Endothelial cell of hepatic sinusoid (primary cell): ENCODE measurements around the gene COL16A1.

Experiments
- in situ Hi-C: cut with HindIII; loops from 2 replicates; pipeline ENCODE4 v1.10.0; 2017; ENCODE audit warnings: low sequenced_read_pairs

Gene COL16A1

GRCh38 chr1:31617218-31617915 is 86.5 kb downstream of the COL16A1 start, which contains the start of gene HCRTR1:
TSS of gene HCRTR1 (plus strand) at chr1:31617689. CDS start at chr1:31619193, 1,504 bp downstream.
- in situ Hi-C loops: no loop called here

GRCh38 chr1:31615939-31616338 is 87.9 kb downstream of the COL16A1 start:
- in situ Hi-C loops: no loop called here

GRCh38 chr1:31615414-31615813 is 88.4 kb downstream of the COL16A1 start:
- in situ Hi-C loops: no loop called here

- in situ Hi-C loops: no loop called here
Observed at GRCh38 chr1:31614414-31615005, 89.3 kb downstream of the COL16A1 start.

GRCh38 chr1:31609514-31610118 is 94.2 kb downstream of the COL16A1 start:
- in situ Hi-C loops: no loop called here

- in situ Hi-C loops: no loop called here
Observed at GRCh38 chr1:31607360-31607759, 96.5 kb downstream of the COL16A1 start.

GRCh38 chr1:31605908-31606427 is 97.8 kb downstream of the COL16A1 start:
- in situ Hi-C loops: no loop called here
